ENCODE measurements around the gene GP1BB.

The GP1BB gene

GRCh38 chr22:19766240-19766510, 42.8 kb downstream of the GP1BB start:
- no peak for DNase-seq

- DNase-seq = no peak
These were observed 43.4 kb downstream of the GP1BB start for GRCh38 chr22:19766511-19767426.

GRCh38 chr22:19767427-19768341, 44.3 kb downstream of the GP1BB start:
- DNase-seq = no peak

DNA sequence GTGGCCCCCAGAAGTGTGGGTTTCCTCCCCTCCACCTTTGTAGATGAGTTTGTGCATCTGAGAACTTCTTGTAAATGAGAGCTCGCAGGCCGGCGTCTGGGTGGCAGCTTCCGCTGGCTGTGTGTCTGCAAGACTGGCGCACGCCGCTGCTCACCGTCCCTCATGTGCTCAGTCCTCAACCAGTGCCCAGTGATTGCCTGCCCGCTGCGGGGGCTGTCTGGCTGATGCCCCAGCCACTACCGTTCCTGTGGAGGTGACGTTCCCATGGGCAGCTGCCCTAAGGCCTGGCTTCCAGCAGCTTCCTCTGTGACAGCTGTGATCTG, 46.0 kb downstream of the GP1BB start:
- DNase-seq = no peak

- no peak for DNase-seq
These were observed 47.2 kb downstream of the GP1BB start for GRCh38 chr22:19770349-19771220.

GRCh38 chr22:19772422-19772672, 49.0 kb downstream of the GP1BB start:
- no peak for DNase-seq

GRCh38 chr22:19772673-19773469, 49.5 kb downstream of the GP1BB start:
- no peak for DNase-seq

- DNase-seq = no peak
These were observed 50.2 kb downstream of the GP1BB start for GRCh38 chr22:19773470-19774040.
